HepG2 (cell line): Measurements from ENCODE around the gene PLXNB2. TPM values are rescaled to one million over a fixed set of nuclear protein-coding genes. Genes with fewer than 3 reads are reported as not detected.

Experiments
- BORCS8-MEF2B ChIP-seq: sonication (generic); formaldehyde crosslinking; IDR thresholded peaks from 2 replicates; pipeline ENCODE4 v1.8.0; 2022; ENCODE audit warnings: mild to moderate bottlenecking, missing genetic modification reagents
- DMTF1 ChIP-seq: sonication (generic); formaldehyde crosslinking; IDR thresholded peaks from 2 replicates; pipeline ENCODE4 v1.4.0; 2020; ENCODE audit warnings: mild to moderate bottlenecking, missing genetic modification reagents
- KAT8 ChIP-seq: IDR thresholded peaks from 2 replicates; pipeline ENCODE4 v1.6.1; 2016; ENCODE audit warnings: missing genetic modification reagents, missing compliant biosample characterization
- NKX3-1 ChIP-seq: sonication (generic); formaldehyde crosslinking; IDR thresholded peaks from 2 replicates; pipeline ENCODE4 v1.5.0; 2020; ENCODE audit warnings: missing genetic modification reagents
- RNF2 ChIP-seq: fragments of 450-650 bp; conservative IDR thresholded peaks from 2 replicates; pipeline ENCODE4 v1.6.1; 2016; ENCODE audit warnings: low read depth
- SMYD3 ChIP-seq: sonication (generic); formaldehyde crosslinking; IDR thresholded peaks from 2 replicates; pipeline ENCODE4 v1.8.1; 2023; ENCODE audit warnings: mild to moderate bottlenecking, missing genetic modification reagents
- TOPORS ChIP-seq: sonication (generic); formaldehyde crosslinking; IDR thresholded peaks from 2 replicates; pipeline ENCODE4 v1.8.0; 2023; ENCODE audit warnings: mild to moderate bottlenecking, missing genetic modification reagents
- U2AF2 ChIP-seq: fragments of 200-400 bp; formaldehyde crosslinking; IDR thresholded peaks from 2 replicates; pipeline ENCODE4 v1.6.1; 2017; ENCODE audit warnings: low read depth, mild to moderate bottlenecking, low read length
- ZEB1 ChIP-seq: IDR thresholded peaks from 2 replicates; pipeline ENCODE4 v1.6.1; 2012; ENCODE audit warnings: mild to moderate bottlenecking, low read depth, inconsistent platforms; ENCODE audit not compliant: insufficient replicate concordance
- ZFYVE20 ChIP-seq: sonication (generic); formaldehyde crosslinking; IDR thresholded peaks from 2 replicates; pipeline ENCODE4 v1.8.0; 2023; ENCODE audit warnings: low read depth, mild to moderate bottlenecking, moderate library complexity, missing genetic modification reagents, borderline replicate concordance
- ZNF354B ChIP-seq: sonication (generic); formaldehyde crosslinking; IDR thresholded peaks from 2 replicates; pipeline ENCODE4 v1.8.0; 2022; ENCODE audit warnings: mild to moderate bottlenecking, missing genetic modification reagents
- ZNF605 ChIP-seq: sonication (generic); formaldehyde crosslinking; IDR thresholded peaks from 2 replicates; pipeline ENCODE4 v1.8.0; 2022; ENCODE audit warnings: mild to moderate bottlenecking, missing genetic modification reagents
- ZNF713 ChIP-seq: sonication (generic); formaldehyde crosslinking; IDR thresholded peaks from 2 replicates; pipeline ENCODE4 v1.4.0; 2020; ENCODE audit warnings: mild to moderate bottlenecking, missing genetic modification reagents
- ZNF737 ChIP-seq: sonication (generic); formaldehyde crosslinking; IDR thresholded peaks from 2 replicates; pipeline ENCODE4 v1.5.0; 2020; ENCODE audit warnings: missing genetic modification reagents, mild to moderate bottlenecking, borderline replicate concordance
- ZNF749 ChIP-seq: sonication (generic); formaldehyde crosslinking; IDR thresholded peaks from 2 replicates; pipeline ENCODE4 v1.8.0; 2022; ENCODE audit warnings: mild to moderate bottlenecking, missing genetic modification reagents, moderate library complexity, borderline replicate concordance
- polyA plus RNA-seq, 8 experiments: library from polyadenylated mRNA; depleted of rRNA in 3 of 8; stranded (reverse) in 7 of 8; unstranded in 1 of 8; fragments of >200 nt; fragmentation: Illumina TruSeq in 4 of 8; extraction: Trizol in 4 of 8; gene quantifications; 2 replicates each; pipeline versions ENCODE4 v1.2.1 to v1.2.3, GENCODE V29; 2011 to 2016; ENCODE audit warnings: low read depth in 4 of 8, missing spikeins in 1 of 8, mixed read lengths in 1 of 8; ENCODE audit not compliant: insufficient read depth in 1 of 8
- total RNA-seq, 5 experiments: library from RNA; depleted of rRNA; stranded (reverse); fragments of >200 nt; fragmentation: Illumina TruSeq; extraction: Trizol; gene quantifications; 2 replicates each; pipeline ENCODE4 v1.2.3, GENCODE V29; 2016; ENCODE audit warnings: low read depth in 1 of 5

PLXNB2 gene
- total and polyA plus RNA-seq, 2 of the 13 experiments (the other 11 are each of a cell fraction or from before 2014, with no cell fraction given), result 32.6 to 68.9 TPM

- TF ChIP-seq SMYD3 (CRISPR knock-in tag) (peak; percentile 41; the same call in 1 of the 2 replicates), ZNF605 (CRISPR knock-in tag) (peak; percentile 10; the same call in 1 of the 2 replicates), U2AF2 (no peak), ZNF354B (CRISPR knock-in tag) (0 out of 2 replicates have a peak, but pooled peaks have one; percentile 19), RNF2 (no peak), ZNF749 (CRISPR knock-in tag) (peak; percentile 57; the same call in 1 of the 2 replicates), ZNF737 (CRISPR knock-in tag) (0 out of 2 replicates have a peak, but pooled peaks have one; percentile 43), ZEB1 (peak; percentile 66), ZNF713 (CRISPR knock-in tag) (no peak), ZFYVE20 (CRISPR knock-in tag) (0 out of 2 replicates have a peak, but pooled peaks have one; percentile 30), DMTF1 (CRISPR knock-in tag) (no peak), TOPORS (CRISPR knock-in tag) (no peak), NKX3-1 (CRISPR knock-in tag) (peak; percentile 47; the same call in 1 of the 2 replicates), KAT8 (CRISPR knock-in tag) (peak; percentile 78; the same call in 1 of the 2 replicates), BORCS8-MEF2B (CRISPR knock-in tag) (peak; percentile 62)
- TF ChIP-seq, all 625 proteins: peak for 310
Measured at GRCh38 chr22:50293441-50294318, 13.8 kb downstream of the PLXNB2 start (continued).
